IPS-20b (cell line): ENCODE measurements around the gene SGTB.
"Not testable (repeated sequence)": the region's sequence is repeated elsewhere in the genome, so short reads cannot be mapped to it uniquely, and the experiment has no call there.

Source experiments
- H3K27ac ChIP-seq: one replicate; pipeline ENCODE4 v1.5.1; 2013; ENCODE audit warnings: low read length
- H3K27me3 ChIP-seq: 2 replicates; pipeline ENCODE4 v1.6.1; 2013; ENCODE audit warnings: mild to moderate bottlenecking, low read length, inconsistent platforms; ENCODE audit not compliant: insufficient read depth
- H3K36me3 ChIP-seq: 2 replicates; pipeline ENCODE4 v1.6.1; 2013; ENCODE audit warnings: low read depth, mild to moderate bottlenecking, inconsistent platforms, low read length, moderate library complexity; ENCODE audit not compliant: insufficient read depth
- H3K4me1 ChIP-seq: 2 replicates; pipeline ENCODE4 v1.6.1; 2013; ENCODE audit warnings: mild to moderate bottlenecking, control low read depth, inconsistent platforms, low read length, moderate library complexity; ENCODE audit not compliant: insufficient read depth
- H3K4me3 ChIP-seq: 2 replicates; pipeline ENCODE4 v1.5.1; 2013; ENCODE audit warnings: mild to moderate bottlenecking, low read length, inconsistent platforms
- H3K9ac ChIP-seq: 2 replicates; pipeline ENCODE4 v1.6.1; 2013; ENCODE audit warnings: low read depth, mild to moderate bottlenecking, inconsistent platforms, low read length, moderate library complexity
- H3K9me3 ChIP-seq: 2 replicates; pipeline ENCODE4 v1.6.1; 2013; ENCODE audit warnings: mild to moderate bottlenecking, low read depth, low read length, inconsistent platforms; ENCODE audit not compliant: insufficient read depth

Gene SGTB

GRCh38 chr5:65758546-65759144, 36.7 kb upstream of the SGTB start:
- Histone ChIP-seq H3K9ac (no peak overlapping the region), H3K4me3 (no peak overlapping the region), H3K4me1 (no peaks in the 10 kb centered on the region), H3K27ac (no peak overlapping the region), H3K9me3 (no peaks in the 10 kb centered on the region), H3K36me3 (peaks cover 51% of the 10 kb centered on the region), H3K27me3 (no peaks in the 10 kb centered on the region)

DNA sequence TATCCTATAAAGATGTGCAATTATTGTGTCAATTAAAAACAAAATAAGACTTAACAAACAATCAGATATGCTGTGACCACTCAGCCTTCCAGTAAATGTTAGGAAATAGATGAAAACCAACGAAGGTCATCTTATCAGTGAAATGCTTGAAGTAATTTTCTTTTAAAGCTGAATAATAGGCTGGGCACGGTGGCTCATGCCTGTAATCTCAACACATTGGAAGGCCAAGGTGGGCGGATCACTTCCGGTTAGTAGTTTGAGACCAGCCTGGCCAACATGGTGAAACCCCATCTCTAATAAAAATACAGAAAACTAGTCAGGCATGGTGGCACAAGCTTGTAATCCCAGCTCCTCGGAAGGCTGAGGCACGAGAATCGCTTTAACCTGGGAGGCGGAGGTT, 31.3 kb upstream of the SGTB start:
- Histone ChIP-seq H3K9me3 (no peaks in the 10 kb centered on the region), H3K4me3 (no peak overlapping the region), H3K27ac (no peak overlapping the region), H3K9ac (no peak overlapping the region), H3K27me3 (no peaks in the 10 kb centered on the region), H3K4me1 (no peaks in the 10 kb centered on the region), H3K36me3 (peaks cover 3% of the 10 kb centered on the region)

- no peak overlapping the region for H3K9ac ChIP-seq
- no peaks in the 10 kb centered on the region for H3K9me3 ChIP-seq
- no peaks in the 10 kb centered on the region for H3K4me1 ChIP-seq
- no peak overlapping the region for H3K27ac ChIP-seq
- H3K27me3 ChIP-seq, result no peaks in the 10 kb centered on the region
- no peaks in the 10 kb centered on the region for H3K36me3 ChIP-seq
- no peak overlapping the region for H3K4me3 ChIP-seq
These were observed 29.0 kb upstream of the SGTB start for GRCh38 chr5:65750938-65751337.

DNA sequence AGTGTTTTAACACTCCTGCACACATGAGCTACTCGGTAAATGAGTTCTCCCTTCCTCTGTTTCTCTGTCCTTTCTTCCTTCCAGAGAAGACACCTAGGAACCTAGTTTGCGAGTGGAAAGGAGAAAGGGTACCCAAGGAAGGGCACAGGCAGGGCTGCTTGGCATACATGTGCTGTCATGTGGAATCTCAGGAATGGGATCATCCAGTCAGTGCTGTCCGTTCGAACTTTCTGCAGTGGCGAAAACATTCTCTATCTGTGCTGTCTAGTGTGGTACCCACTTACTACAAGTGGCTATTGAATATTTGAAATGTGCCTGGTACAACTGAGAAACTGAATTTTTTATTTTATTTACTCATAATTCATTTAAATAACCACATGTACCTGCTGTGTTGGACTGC, 28.0 kb upstream of the SGTB start:
- Histone ChIP-seq H3K9me3 (no peaks in the 10 kb centered on the region), H3K27me3 (no peaks in the 10 kb centered on the region), H3K4me1 (no peaks in the 10 kb centered on the region), H3K36me3 (no peaks in the 10 kb centered on the region), H3K4me3 (no peak overlapping the region), H3K27ac (no peak overlapping the region), H3K9ac (no peak overlapping the region)

DNA sequence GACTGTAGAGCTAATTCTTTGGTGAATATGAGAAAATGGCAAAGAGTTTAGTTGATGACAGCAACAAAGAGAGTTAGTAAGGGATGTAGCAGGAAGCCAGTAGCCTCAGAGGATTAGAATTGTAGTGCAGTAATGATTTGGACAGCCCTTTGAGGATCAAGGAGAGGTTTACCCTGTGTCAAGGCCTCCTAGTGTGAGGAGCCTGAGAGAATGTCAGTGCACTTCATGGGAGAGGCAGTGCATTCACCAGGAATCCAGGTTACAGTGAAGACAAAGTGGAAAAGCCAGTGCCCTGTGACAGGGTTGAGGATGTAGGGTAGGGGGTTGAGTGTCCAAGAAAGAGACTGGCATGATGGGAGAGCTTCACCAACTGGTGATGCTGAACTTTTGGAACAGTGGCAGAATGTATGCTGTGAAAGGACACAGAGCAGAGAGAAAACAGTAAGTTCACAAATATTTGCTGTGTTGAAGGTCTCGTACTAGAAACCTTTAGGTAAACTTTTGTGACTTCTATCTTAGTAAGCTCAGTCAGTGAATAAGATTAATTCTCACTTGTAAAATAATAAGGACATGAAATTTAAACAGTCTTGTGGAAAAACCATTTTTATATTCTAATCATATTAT, 27.4 kb upstream of the SGTB start:
- H3K36me3 ChIP-seq, result no peaks in the 10 kb centered on the region
- H3K27ac ChIP-seq, result no peak overlapping the region
- H3K27me3 ChIP-seq, result no peaks in the 10 kb centered on the region
- no peaks in the 10 kb centered on the region for H3K4me1 ChIP-seq
- H3K4me3 ChIP-seq, result no peak overlapping the region
- H3K9ac ChIP-seq, result no peak overlapping the region
- no peaks in the 10 kb centered on the region for H3K9me3 ChIP-seq

DNA sequence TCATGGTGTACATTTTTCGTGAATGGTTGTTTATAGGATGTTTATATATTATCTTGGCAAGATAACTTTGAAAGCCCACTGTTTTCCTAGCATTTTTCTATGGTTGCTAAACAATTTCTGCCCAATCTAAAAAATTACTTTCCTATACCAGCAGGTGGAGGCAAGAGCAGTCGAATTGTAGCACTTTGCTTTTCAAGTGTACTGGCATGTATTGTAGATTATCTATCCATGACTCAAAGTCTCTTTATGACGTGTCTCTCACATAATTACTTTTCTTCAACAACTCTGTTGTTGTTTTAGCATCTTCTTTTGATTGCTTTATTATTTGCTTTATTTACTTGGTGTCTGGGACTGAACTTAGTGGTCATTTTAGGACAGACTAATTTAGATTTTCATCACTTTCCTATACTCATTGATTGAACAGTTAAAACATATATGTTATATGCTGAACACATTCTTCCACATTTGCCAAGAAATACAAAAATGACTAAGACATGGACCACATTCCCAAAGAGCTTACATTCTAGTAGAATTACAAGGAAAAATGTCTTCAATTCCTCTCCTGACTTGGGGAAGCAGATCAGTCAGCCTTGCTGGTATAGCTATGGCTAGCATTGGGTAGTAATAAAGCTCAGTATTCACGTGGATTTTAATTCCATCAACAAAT, 20.8 kb upstream of the SGTB start:
- no peaks in the 10 kb centered on the region for H3K27me3 ChIP-seq
- peaks cover 7% of the 10 kb centered on the region; the same call in 1 of the 2 replicates for H3K36me3 ChIP-seq
- no peak overlapping the region for H3K9ac ChIP-seq
- H3K9me3 ChIP-seq, result no peaks in the 10 kb centered on the region
- H3K27ac ChIP-seq, result no peak overlapping the region
- H3K4me3 ChIP-seq, result no peak overlapping the region
- no peaks in the 10 kb centered on the region for H3K4me1 ChIP-seq

DNA sequence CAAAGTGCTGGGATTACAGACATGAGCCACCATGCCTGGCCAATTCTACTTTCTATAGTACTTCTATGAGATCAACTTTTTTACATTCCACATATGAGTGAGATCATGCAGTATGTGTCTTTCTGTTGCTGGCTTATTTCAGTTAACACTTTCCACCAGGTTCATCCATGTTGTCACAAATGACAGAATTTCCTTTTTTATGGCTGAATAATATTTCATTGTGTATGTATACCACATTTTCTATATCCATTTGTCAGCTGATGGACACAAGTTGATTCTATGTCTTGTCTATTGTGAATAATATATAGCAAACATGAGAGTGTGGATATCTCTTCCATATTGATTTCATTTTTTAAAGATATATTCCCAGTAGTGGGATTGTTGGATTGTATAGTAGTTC, 17.3 kb upstream of the SGTB start:
- Histone ChIP-seq H3K4me3 (no peak overlapping the region), H3K9me3 (no peaks in the 10 kb centered on the region), H3K9ac (no peak overlapping the region), H3K36me3 (peaks cover 7% of the 10 kb centered on the region; the same call in 1 of the 2 replicates), H3K27me3 (no peaks in the 10 kb centered on the region), H3K27ac (no peak overlapping the region), H3K4me1 (no peaks in the 10 kb centered on the region)

- Histone ChIP-seq H3K9me3 (no peaks in the 10 kb centered on the region), H3K4me1 (no peaks in the 10 kb centered on the region), H3K27ac (no peak overlapping the region), H3K27me3 (no peaks in the 10 kb centered on the region), H3K9ac (no peak overlapping the region), H3K4me3 (no peak overlapping the region), H3K36me3 (peaks cover 7% of the 10 kb centered on the region; the same call in 1 of the 2 replicates)
These were observed 16.4 kb upstream of the SGTB start for GRCh38 chr5:65738305-65738704.

- H3K27me3 ChIP-seq, result no peaks in the 10 kb centered on the region
- H3K4me3 ChIP-seq, result no peak overlapping the region
- H3K36me3 ChIP-seq, result peaks cover 7% of the 10 kb centered on the region; the same call in 1 of the 2 replicates
- no peak overlapping the region for H3K27ac ChIP-seq
- H3K9ac ChIP-seq, result no peak overlapping the region
- H3K4me1 ChIP-seq, result no peaks in the 10 kb centered on the region
- no peaks in the 10 kb centered on the region for H3K9me3 ChIP-seq
These were observed 15.9 kb upstream of the SGTB start for GRCh38 chr5:65737842-65738241.

- Histone ChIP-seq H3K9ac (no peak overlapping the region), H3K27ac (no peak overlapping the region), H3K27me3 (no peaks in the 10 kb centered on the region), H3K4me3 (no peak overlapping the region), H3K4me1 (no peaks in the 10 kb centered on the region), H3K36me3 (peaks cover 1% of the 10 kb centered on the region; the same call in 1 of the 2 replicates), H3K9me3 (no peaks in the 10 kb centered on the region)
These were observed 14.1 kb upstream of the SGTB start for GRCh38 chr5:65736011-65736410.

GRCh38 chr5:65734921-65735320, 13.0 kb upstream of the SGTB start:
- Histone ChIP-seq H3K4me3 (no peak overlapping the region), H3K36me3 (no peaks in the 10 kb centered on the region), H3K27ac (no peak overlapping the region), H3K27me3 (no peaks in the 10 kb centered on the region), H3K4me1 (no peaks in the 10 kb centered on the region), H3K9me3 (no peaks in the 10 kb centered on the region), H3K9ac (no peak overlapping the region)

- not testable (repeated sequence) for H3K9me3 ChIP-seq, H3K4me1 ChIP-seq, H3K27me3 ChIP-seq, H3K36me3 ChIP-seq, H3K27ac ChIP-seq, H3K9ac ChIP-seq, H3K4me3 ChIP-seq
These were observed 12.4 kb upstream of the SGTB start for GRCh38 chr5:65734196-65734775.
